HCT116 (cell line): ENCODE results near the gene ITPK1.

Source experiments
- CTCF ChIP-seq, 3 experiments: fragments of 200-600 bp in 1 of 3; sonication (generic) in 1 of 3; IDR thresholded peaks in 2 of 3; conservative IDR thresholded peaks in 1 of 3; 2 replicates each; pipeline ENCODE4 v1.5.1; 2012 to 2017; ENCODE audit warnings: low read depth in 2 of 3, low read length in 2 of 3, antibody characterized with exemption in 1 of 3, borderline replicate concordance in 1 of 3, control low read depth in 1 of 3, mild to moderate bottlenecking in 1 of 3, mixed read lengths in 1 of 3, mixed run types in 1 of 3, moderate library complexity in 1 of 3; ENCODE audit not compliant: insufficient read depth in 1 of 3
- YY1 ChIP-seq: IDR thresholded peaks from 2 replicates; pipeline ENCODE4 v1.6.1; 2011; ENCODE audit warnings: low read length, low read depth, moderate library complexity, mild to moderate bottlenecking; ENCODE audit not compliant: insufficient replicate concordance; ENCODE audit errors: extremely low read depth

GRCh38 chr14:92925446-92925845, 190.3 kb downstream of the ITPK1 start:
- TF ChIP-seq YY1 (no peak), CTCF (IDR thresholded peaks at IDR 0.05 in 2 of 3, conservative IDR thresholded peaks at IDR 0.05 in 1 of 3; ENCODE audit: borderline replicate concordance in 1 of 3, insufficient read depth in 1 of 3, low read depth in 2 of 3, low read length in 2 of 3) (no peak)
